ENCODE results near the gene RPS6KA2.

RPS6KA2 gene

DNA sequence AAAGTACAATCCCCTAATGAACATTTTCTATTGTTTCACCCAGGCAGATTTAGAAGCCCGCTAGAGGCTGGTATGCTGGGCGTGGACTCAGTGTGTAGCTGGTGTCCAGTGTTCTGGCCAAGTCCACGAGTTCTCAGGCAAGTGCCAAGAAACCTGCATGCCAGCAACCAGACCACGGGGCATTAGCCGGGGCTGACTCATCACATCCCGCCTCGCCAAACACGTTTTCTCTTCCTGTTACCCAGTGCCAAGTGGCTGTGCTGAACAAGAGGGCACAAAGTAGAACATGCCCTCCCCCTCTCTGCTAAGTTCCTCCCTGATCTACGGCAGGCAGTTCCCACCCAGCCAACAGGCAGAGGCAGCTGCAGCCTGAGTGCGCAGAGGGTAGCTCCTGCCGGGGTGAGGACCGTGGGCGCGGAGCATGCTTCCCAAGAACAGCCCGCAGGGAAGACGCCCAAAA lies 70.2 kb downstream of the RPS6KA2 start:
- no peaks in the 10 kb centered on the region for H3K27me3 ChIP-seq (ENCODE audit: control insufficient read depth, insufficient read depth, low read length)
- peaks cover 11% of the 10 kb centered on the region for H3K4me1 ChIP-seq (ENCODE audit: control insufficient read depth, insufficient read depth, low read length)
- H3K9ac ChIP-seq (ENCODE audit: low read length) = peak overlapping the region; percentile 44
- no peaks in the 10 kb centered on the region for H3K9me3 ChIP-seq (ENCODE audit: control insufficient read depth, low read length)
- H3K36me3 ChIP-seq (ENCODE audit: control insufficient read depth, insufficient read depth, low read length) = no peaks in the 10 kb centered on the region
- peak overlapping the region; percentile 3 for H3K4me3 ChIP-seq (ENCODE audit: low read length)

DNA sequence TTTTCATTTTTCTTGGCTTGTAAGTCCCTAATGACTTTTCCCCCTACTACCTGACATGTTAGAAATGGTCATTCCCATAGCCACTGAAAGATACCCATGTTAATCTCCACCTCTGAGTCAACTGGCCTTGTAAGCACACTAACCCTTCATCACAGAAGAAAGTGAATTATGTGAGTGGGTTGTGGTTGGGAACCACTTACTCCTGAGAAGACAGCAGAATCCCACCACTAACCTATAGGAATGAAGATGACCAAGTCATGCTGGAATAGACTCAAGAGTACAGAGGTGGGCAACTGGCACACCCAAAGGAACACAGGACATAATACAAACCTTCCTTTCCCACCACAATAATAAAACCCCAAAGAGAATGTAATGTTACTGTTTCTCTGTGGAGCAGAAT lies 70.7 kb downstream of the RPS6KA2 start:
- Histone ChIP-seq H3K4me3 (ENCODE audit: low read length) (no peak overlapping the region), H3K9ac (ENCODE audit: low read length) (no peak overlapping the region), H3K4me1 (ENCODE audit: control insufficient read depth, insufficient read depth, low read length) (peaks cover 11% of the 10 kb centered on the region), H3K9me3 (ENCODE audit: control insufficient read depth, low read length) (no peaks in the 10 kb centered on the region), H3K27me3 (ENCODE audit: control insufficient read depth, insufficient read depth, low read length) (no peaks in the 10 kb centered on the region), H3K36me3 (ENCODE audit: control insufficient read depth, insufficient read depth, low read length) (no peaks in the 10 kb centered on the region)

- H3K9ac ChIP-seq (ENCODE audit: low read length) = no peak overlapping the region
- no peak overlapping the region for H3K4me3 ChIP-seq (ENCODE audit: low read length)
- H3K27me3 ChIP-seq (ENCODE audit: control insufficient read depth, insufficient read depth, low read length) = no peaks in the 10 kb centered on the region
- no peaks in the 10 kb centered on the region for H3K9me3 ChIP-seq (ENCODE audit: control insufficient read depth, low read length)
- no peaks in the 10 kb centered on the region for H3K36me3 ChIP-seq (ENCODE audit: control insufficient read depth, insufficient read depth, low read length)
- peaks cover 11% of the 10 kb centered on the region for H3K4me1 ChIP-seq (ENCODE audit: control insufficient read depth, insufficient read depth, low read length)
These were observed 72.0 kb downstream of the RPS6KA2 start for GRCh38 chr6:166555086-166555485.

DNA sequence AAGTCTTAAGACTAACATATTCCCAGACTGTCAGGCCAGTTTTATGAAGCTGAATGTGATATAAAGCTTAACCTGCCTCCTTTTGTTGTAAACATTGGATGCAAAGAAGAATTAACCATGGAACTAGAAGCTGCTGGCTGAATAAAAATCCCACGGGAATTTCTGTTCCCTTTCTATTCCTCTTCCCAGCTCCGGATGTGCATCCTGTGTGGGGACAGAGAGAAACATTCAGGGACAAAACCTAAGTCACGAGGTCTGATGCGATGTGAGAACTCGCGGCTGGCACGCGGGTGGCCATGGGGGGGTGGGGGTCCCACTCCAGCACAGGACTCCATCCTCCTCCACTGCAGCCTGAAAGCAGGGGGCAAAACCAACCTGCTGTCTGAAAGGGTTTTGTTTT lies 72.7 kb downstream of the RPS6KA2 start:
- no peak overlapping the region for H3K9ac ChIP-seq (ENCODE audit: low read length)
- peaks cover 11% of the 10 kb centered on the region for H3K4me1 ChIP-seq (ENCODE audit: control insufficient read depth, insufficient read depth, low read length)
- no peaks in the 10 kb centered on the region for H3K27me3 ChIP-seq (ENCODE audit: control insufficient read depth, insufficient read depth, low read length)
- H3K36me3 ChIP-seq (ENCODE audit: control insufficient read depth, insufficient read depth, low read length) = no peaks in the 10 kb centered on the region
- H3K9me3 ChIP-seq (ENCODE audit: control insufficient read depth, low read length) = no peaks in the 10 kb centered on the region
- H3K4me3 ChIP-seq (ENCODE audit: low read length) = no peak overlapping the region

- no peak overlapping the region for H3K9ac ChIP-seq (ENCODE audit: low read length)
These were observed 73.3 kb downstream of the RPS6KA2 start for GRCh38 chr6:166553563-166554271.

GRCh38 chr6:166552600-166552999 lies 74.5 kb downstream of the RPS6KA2 start:
- H3K4me3 ChIP-seq (ENCODE audit: low read length) = no peak overlapping the region
- no peaks in the 10 kb centered on the region for H3K36me3 ChIP-seq (ENCODE audit: control insufficient read depth, insufficient read depth, low read length)
- no peak overlapping the region for H3K9ac ChIP-seq (ENCODE audit: low read length)
- no peaks in the 10 kb centered on the region for H3K27me3 ChIP-seq (ENCODE audit: control insufficient read depth, insufficient read depth, low read length)
- H3K9me3 ChIP-seq (ENCODE audit: control insufficient read depth, low read length) = no peaks in the 10 kb centered on the region
- H3K4me1 ChIP-seq (ENCODE audit: control insufficient read depth, insufficient read depth, low read length) = peaks cover 11% of the 10 kb centered on the region

More at GRCh38 chr6:166553563-166554271, 73.3 kb downstream of the RPS6KA2 start:
- peaks cover 11% of the 10 kb centered on the region for H3K4me1 ChIP-seq (ENCODE audit: control insufficient read depth, insufficient read depth, low read length)
- no peak overlapping the region for H3K4me3 ChIP-seq (ENCODE audit: low read length)
- no peaks in the 10 kb centered on the region for H3K27me3 ChIP-seq (ENCODE audit: control insufficient read depth, insufficient read depth, low read length)
- no peaks in the 10 kb centered on the region for H3K9me3 ChIP-seq (ENCODE audit: control insufficient read depth, low read length)
- no peaks in the 10 kb centered on the region for H3K36me3 ChIP-seq (ENCODE audit: control insufficient read depth, insufficient read depth, low read length)

DNA sequence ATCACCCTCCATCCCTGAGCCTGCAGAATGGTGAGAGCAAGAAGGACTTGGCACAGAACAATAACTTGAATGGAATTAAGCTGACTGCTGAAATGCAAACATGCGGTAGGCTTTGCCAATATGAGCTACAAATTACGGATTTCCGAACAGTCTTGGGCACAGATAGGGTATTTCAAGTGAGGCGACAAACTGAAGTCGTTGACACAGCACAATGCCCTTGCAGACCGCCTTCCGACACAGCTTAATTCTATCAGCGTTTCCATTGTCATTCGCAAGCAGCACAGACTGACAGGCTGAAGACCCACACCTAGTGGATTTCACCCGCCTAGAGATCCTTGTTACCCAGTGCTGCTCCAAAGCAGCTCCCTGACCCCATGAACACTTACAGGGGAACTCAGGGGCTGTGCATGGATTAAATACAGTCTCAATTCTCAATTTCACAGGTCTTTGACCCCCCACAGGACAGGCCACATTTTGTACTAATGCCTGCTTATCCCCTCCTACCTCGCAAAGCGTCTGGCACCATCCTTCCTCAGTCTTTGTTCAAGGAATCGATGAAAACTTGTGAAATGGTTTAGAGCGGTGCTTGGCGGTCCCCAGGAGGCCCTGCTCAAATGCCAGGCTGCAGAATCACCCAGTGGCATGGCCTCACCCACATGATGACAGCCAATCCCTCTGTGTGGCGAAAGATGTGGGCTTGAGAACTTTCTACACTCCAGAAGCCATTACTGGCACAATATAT lies 75.1 kb downstream of the RPS6KA2 start:
- Histone ChIP-seq H3K9ac (ENCODE audit: low read length) (no peak overlapping the region), H3K27me3 (ENCODE audit: control insufficient read depth, insufficient read depth, low read length) (no peaks in the 10 kb centered on the region), H3K36me3 (ENCODE audit: control insufficient read depth, insufficient read depth, low read length) (no peaks in the 10 kb centered on the region), H3K4me3 (ENCODE audit: low read length) (no peak overlapping the region), H3K9me3 (ENCODE audit: control insufficient read depth, low read length) (no peaks in the 10 kb centered on the region), H3K4me1 (ENCODE audit: control insufficient read depth, insufficient read depth, low read length) (peaks cover 10% of the 10 kb centered on the region)

DNA sequence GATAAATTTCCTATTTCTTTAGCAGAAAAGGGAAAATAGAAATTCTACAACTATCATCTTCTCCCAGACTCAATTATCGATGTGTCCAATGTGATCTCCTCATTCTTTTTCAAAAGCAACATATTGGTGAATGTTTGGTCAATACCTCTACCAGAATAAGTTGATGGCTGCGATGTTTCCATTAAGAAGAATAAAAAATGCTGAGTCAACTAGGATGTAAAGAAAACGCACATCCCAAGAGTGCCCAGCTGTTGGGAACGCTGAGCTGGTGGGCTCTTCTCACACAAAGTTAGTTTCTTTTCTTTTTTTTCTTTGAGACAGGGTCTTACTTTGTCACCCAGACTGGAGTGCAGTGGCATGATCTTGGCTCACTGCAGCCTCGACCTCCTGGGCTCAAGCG lies 80.4 kb downstream of the RPS6KA2 start:
- H3K9ac ChIP-seq (ENCODE audit: low read length) = no peak overlapping the region
- no peaks in the 10 kb centered on the region for H3K36me3 ChIP-seq (ENCODE audit: control insufficient read depth, insufficient read depth, low read length)
- no peaks in the 10 kb centered on the region for H3K9me3 ChIP-seq (ENCODE audit: control insufficient read depth, low read length)
- H3K27me3 ChIP-seq (ENCODE audit: control insufficient read depth, insufficient read depth, low read length) = no peaks in the 10 kb centered on the region
- H3K4me1 ChIP-seq (ENCODE audit: control insufficient read depth, insufficient read depth, low read length) = peaks cover 14% of the 10 kb centered on the region
- H3K4me3 ChIP-seq (ENCODE audit: low read length) = no peak overlapping the region

DNA sequence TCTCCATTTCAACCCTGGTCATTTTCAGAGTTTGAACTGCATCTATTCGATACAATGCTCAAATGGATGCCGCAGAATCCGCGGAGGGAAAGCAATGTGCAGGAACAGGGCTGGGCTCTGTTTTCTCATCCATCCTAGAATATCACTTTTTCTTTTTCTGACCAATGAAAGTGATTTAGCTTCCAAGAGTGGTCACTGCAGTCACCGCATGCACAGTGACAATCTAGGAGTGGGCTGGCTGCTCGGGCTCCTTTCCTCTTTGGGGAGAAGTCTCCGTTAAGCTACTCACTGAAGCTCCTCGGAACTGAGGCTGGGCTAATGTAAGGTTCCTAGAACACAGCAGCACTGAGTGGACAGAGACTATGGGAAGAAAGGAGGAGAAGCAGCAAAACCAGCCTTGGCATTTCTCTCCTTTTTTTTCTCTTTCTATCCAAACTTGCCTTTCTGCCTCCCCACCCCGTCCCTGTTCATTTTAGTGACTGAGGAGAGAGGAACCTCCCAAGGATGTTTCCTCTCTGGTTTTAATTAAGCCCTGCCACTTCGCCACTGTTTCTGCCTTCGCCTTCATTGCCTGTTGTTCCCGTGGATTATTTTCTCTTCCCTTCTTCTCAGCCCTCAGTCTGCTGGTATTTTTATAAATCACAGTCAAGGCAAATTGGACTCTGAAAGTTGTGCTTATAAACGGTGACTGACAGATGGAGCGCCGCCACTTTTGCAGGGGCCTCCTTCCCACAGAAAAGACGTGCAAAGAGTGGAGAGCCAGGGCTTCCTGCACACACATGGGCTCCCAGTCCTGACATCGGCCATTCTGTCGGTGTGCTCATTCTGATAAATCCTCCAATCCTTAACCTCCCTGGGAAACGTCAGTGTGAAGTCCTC lies 81.7 kb downstream of the RPS6KA2 start:
- H3K9me3 ChIP-seq (ENCODE audit: control insufficient read depth, low read length) = no peaks in the 10 kb centered on the region
- H3K9ac ChIP-seq (ENCODE audit: low read length) = no peak overlapping the region
- no peak overlapping the region for H3K4me3 ChIP-seq (ENCODE audit: low read length)
- H3K4me1 ChIP-seq (ENCODE audit: control insufficient read depth, insufficient read depth, low read length) = peaks cover 19% of the 10 kb centered on the region
- no peaks in the 10 kb centered on the region for H3K27me3 ChIP-seq (ENCODE audit: control insufficient read depth, insufficient read depth, low read length)
- no peaks in the 10 kb centered on the region for H3K36me3 ChIP-seq (ENCODE audit: control insufficient read depth, insufficient read depth, low read length)

GRCh38 chr6:166544296-166544605 lies 82.8 kb downstream of the RPS6KA2 start:
- H3K9me3 ChIP-seq (ENCODE audit: control insufficient read depth, low read length) = no peaks in the 10 kb centered on the region
- no peak overlapping the region for H3K4me3 ChIP-seq (ENCODE audit: low read length)
- no peaks in the 10 kb centered on the region for H3K27me3 ChIP-seq (ENCODE audit: control insufficient read depth, insufficient read depth, low read length)
- H3K9ac ChIP-seq (ENCODE audit: low read length) = no peak overlapping the region
- H3K4me1 ChIP-seq (ENCODE audit: control insufficient read depth, insufficient read depth, low read length) = peaks cover 19% of the 10 kb centered on the region
- no peaks in the 10 kb centered on the region for H3K36me3 ChIP-seq (ENCODE audit: control insufficient read depth, insufficient read depth, low read length)

DNA sequence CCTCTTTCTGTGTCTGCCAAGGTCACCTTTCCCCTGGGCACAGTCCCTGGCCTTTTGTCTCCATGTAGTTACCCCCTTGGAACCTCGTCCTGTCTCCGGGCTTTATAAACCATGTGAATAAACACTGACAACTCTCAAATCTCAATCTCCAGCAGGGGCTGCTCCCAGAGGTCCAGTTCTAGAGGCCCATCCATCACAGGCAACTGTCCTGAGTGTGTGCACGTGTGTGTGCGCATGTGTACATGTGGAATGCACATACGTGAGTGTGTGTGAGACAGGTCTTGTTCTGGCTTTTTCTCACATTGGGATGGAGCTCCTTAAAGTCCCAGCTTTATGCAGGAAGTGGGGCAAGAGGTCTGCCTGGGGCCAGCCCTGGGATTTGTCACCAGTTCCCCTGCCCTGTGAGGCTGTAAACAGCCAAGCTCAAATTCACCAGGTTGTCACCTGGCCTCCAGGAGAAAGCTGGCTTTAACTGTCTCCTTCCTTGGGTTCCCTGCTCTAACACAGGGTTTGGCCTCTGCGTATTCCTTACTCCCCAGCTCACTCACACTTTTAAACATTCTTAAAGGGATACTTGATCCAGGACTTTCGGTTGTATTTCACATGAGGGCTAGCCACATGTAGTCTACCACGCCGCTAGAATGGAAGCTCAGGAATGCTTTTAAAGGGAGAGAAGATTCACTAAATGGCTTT lies 83.3 kb downstream of the RPS6KA2 start:
- Histone ChIP-seq H3K36me3 (ENCODE audit: control insufficient read depth, insufficient read depth, low read length) (no peaks in the 10 kb centered on the region), H3K27me3 (ENCODE audit: control insufficient read depth, insufficient read depth, low read length) (no peaks in the 10 kb centered on the region), H3K9ac (ENCODE audit: low read length) (no peak overlapping the region), H3K4me3 (ENCODE audit: low read length) (no peak overlapping the region), H3K9me3 (ENCODE audit: control insufficient read depth, low read length) (no peaks in the 10 kb centered on the region), H3K4me1 (ENCODE audit: control insufficient read depth, insufficient read depth, low read length) (peaks cover 19% of the 10 kb centered on the region)
